A549 (cell line): ENCODE results near the gene TMEM145. TPM values are rescaled to one million over a fixed set of nuclear protein-coding genes. Genes with fewer than 3 reads are reported as not detected.

Source experiments
- ATAC-seq, 2 experiments: fragments of 200-7000 bp in 1 of 2; fragments of >200 bp in 1 of 2; cut with Nextera tagmentation in 1 of 2; cut with Tn5 transposase in 1 of 2; 3 replicates each; pipeline versions ENCODE4 v1.8.0 to v1.9.1; 2018 to 2020; ENCODE audit warnings: mild to moderate bottlenecking in 1 of 2, moderate library complexity in 1 of 2
- CTCF ChIA-PET: fragments of 300-600 bp; sonication (Branson Sonifier 250); formaldehyde crosslinking; extraction: SDS; loops from one replicate; lab custom pipeline; 2021; ENCODE audit warnings: antibody characterized with exemption, inconsistent platforms; lab: Yijun Ruan, JAX
- POLR2A ChIA-PET: fragments of 350-600 bp; formaldehyde crosslinking; extraction: SDS; loops from one replicate; lab custom pipeline; 2021; ENCODE audit warnings: antibody characterized with exemption, inconsistent platforms; lab: Yijun Ruan, JAX
- DNase-seq, 2 experiments: peaks; one replicate each; pipeline versions ENCODE4 v3.0.0 to v3.0.0-alpha.2; 2011 to 2016; ENCODE audit warnings: low read depth in 1 of 2, low spot score in 1 of 2
- FAIRE-seq: peaks from 2 replicates; lab custom pipeline; 2011; peaks lifted over from hg19 to GRCh38; lab: Jason Lieb, UNC
- H3K27ac ChIP-seq, 2 experiments: fragments of >200 bp; sonication (Bioruptor Twin); formaldehyde crosslinking; 3 replicates each; pipeline ENCODE4 v1.5.1; 2016 to 2017
- H3K4me1 ChIP-seq: fragments of >200 bp; sonication (Bioruptor Twin); formaldehyde crosslinking; 3 replicates; pipeline ENCODE4 v1.6.1; 2016
- H3K4me2 ChIP-seq: fragments of >200 bp; sonication (Bioruptor Twin); formaldehyde crosslinking; 3 replicates; pipeline ENCODE4 v1.6.1; 2016
- H3K4me3 ChIP-seq: fragments of >200 bp; sonication (Bioruptor Twin); formaldehyde crosslinking; 3 replicates; pipeline ENCODE4 v1.5.1; 2016
- H3K9me3 ChIP-seq: fragments of >200 bp; sonication (Bioruptor Twin); formaldehyde crosslinking; 3 replicates; pipeline ENCODE4 v1.6.1; 2016
- BHLHE40 ChIP-seq: IDR thresholded peaks from 2 replicates; pipeline ENCODE4 v1.6.1; 2012; ENCODE audit warnings: low read depth, low read length, inconsistent platforms
- CEBPB ChIP-seq, 2 experiments: fragments of >200 bp in 1 of 2; sonication (Bioruptor Twin) in 1 of 2; formaldehyde crosslinking in 1 of 2; IDR thresholded peaks; 2 replicates each; pipeline ENCODE4 v1.6.1; 2012 to 2016
- CHD4 ChIP-seq: fragments of 200-600 bp; sonication (generic); IDR thresholded peaks from 2 replicates; pipeline ENCODE4 v1.6.1; 2016; ENCODE audit warnings: antibody characterized with exemption, mild to moderate bottlenecking, borderline replicate concordance
- E2F6 ChIP-seq: IDR thresholded peaks from 2 replicates; pipeline ENCODE4 v1.6.1; 2012; ENCODE audit warnings: low read depth, borderline replicate concordance
- EHF ChIP-seq: fragments of 250-450 bp; sonication (Bioruptor Pico); IDR thresholded peaks from 2 replicates; pipeline ENCODE4 v1.5.0; 2020; ENCODE audit warnings: mild to moderate bottlenecking
- ELK1 ChIP-seq: fragments of 150-350 bp; IDR thresholded peaks from 2 replicates; pipeline ENCODE4 v1.6.1; 2014; ENCODE audit warnings: low read depth, mild to moderate bottlenecking, low read length
- EP300 ChIP-seq, 2 experiments: fragments of >200 bp; sonication (Bioruptor Twin); formaldehyde crosslinking; IDR thresholded peaks; 2 replicates in 1 of 2; 3 replicates in 1 of 2; pipeline ENCODE4 v1.6.1; 2016 to 2017
- ESRRA ChIP-seq: fragments of 150-350 bp; IDR thresholded peaks from 2 replicates; pipeline ENCODE4 v1.6.1; 2014; ENCODE audit warnings: mild to moderate bottlenecking, low read length, borderline replicate concordance
- GATA3 ChIP-seq: IDR thresholded peaks from 2 replicates; pipeline ENCODE4 v1.6.1; 2012; ENCODE audit warnings: borderline replicate concordance
- HOXA7 ChIP-seq: fragments of 250-450 bp; sonication (Bioruptor Pico); IDR thresholded peaks from 2 replicates; pipeline ENCODE4 v1.5.0; 2020; ENCODE audit warnings: mild to moderate bottlenecking, moderate library complexity
- HOXB13 ChIP-seq: fragments of 250-450 bp; sonication (Bioruptor Pico); IDR thresholded peaks from 2 replicates; pipeline ENCODE4 v1.5.0; 2020; ENCODE audit warnings: low read depth, mild to moderate bottlenecking, moderate library complexity
- HOXB5 ChIP-seq: fragments of 250-450 bp; sonication (Bioruptor Pico); IDR thresholded peaks from 2 replicates; pipeline ENCODE4 v1.5.0; 2020; ENCODE audit warnings: mild to moderate bottlenecking, moderate library complexity
- JUNB ChIP-seq: fragments of >200 bp; sonication (Bioruptor Twin); formaldehyde crosslinking; IDR thresholded peaks from 2 replicates; pipeline ENCODE4 v1.6.1; 2016
- KDM5A ChIP-seq: fragments of 200-600 bp; sonication (generic); IDR thresholded peaks from 2 replicates; pipeline ENCODE4 v1.6.1; 2016; ENCODE audit warnings: antibody characterized with exemption, mild to moderate bottlenecking
- NFE2L2 ChIP-seq: fragments of 150-350 bp; conservative IDR thresholded peaks from 2 replicates; pipeline ENCODE4 v1.6.1; 2014; ENCODE audit warnings: low read length
- NPAS2 ChIP-seq: fragments of 250-450 bp; sonication (Bioruptor Pico); IDR thresholded peaks from 2 replicates; pipeline ENCODE4 v1.8.0; 2022; ENCODE audit warnings: mild to moderate bottlenecking, moderate library complexity, borderline replicate concordance
- POLR2A ChIP-seq: IDR thresholded peaks from 2 replicates; pipeline ENCODE4 v1.6.1; 2012; ENCODE audit warnings: mild to moderate bottlenecking, low read length
- RAD21 ChIP-seq, 2 experiments: fragments of >200 bp in 1 of 2; sonication (Bioruptor Twin) in 1 of 2; formaldehyde crosslinking in 1 of 2; IDR thresholded peaks in 1 of 2; conservative IDR thresholded peaks in 1 of 2; 2 replicates in 1 of 2; 3 replicates in 1 of 2; pipeline ENCODE4 v1.6.1; 2012 to 2018; ENCODE audit warnings: inconsistent platforms in 1 of 2
- TP53 ChIP-seq: fragments of 250-450 bp; sonication (Bioruptor Pico); IDR thresholded peaks from 2 replicates; pipeline ENCODE4 v1.5.0; 2021; ENCODE audit warnings: mild to moderate bottlenecking, moderate library complexity
- USF2 ChIP-seq: fragments of 450-650 bp; IDR thresholded peaks from 2 replicates; pipeline ENCODE4 v1.6.1; 2014; ENCODE audit warnings: antibody characterized with exemption
- ZC3H11A ChIP-seq: fragments of 450-650 bp; IDR thresholded peaks from 2 replicates; pipeline ENCODE4 v1.6.1; 2014; ENCODE audit warnings: antibody characterized with exemption, mild to moderate bottlenecking
- WGBS: methylation state at CpG from one replicate; pipeline ENCODE4 v1.1.6; 2017; ENCODE audit errors: missing lambda C conversion rate; 5-methylcytosine and 5-hydroxymethylcytosine counted together
- polyA plus RNA-seq, 4 experiments: library from polyadenylated mRNA; depleted of rRNA in 3 of 4; stranded (reverse); fragments of >200 nt; fragmentation: RNase III in 1 of 4; extraction: RNeasy Plus Mini Kit Qiagen cat#74134 plus additional on column Dnase treatment in 1 of 4; gene quantifications; 2 replicates in 3 of 4; 3 replicates in 1 of 4; pipeline ENCODE4 v1.2.3, GENCODE V29; 2011 to 2017
- TF ChIP-seq, protein P1 (sequence below): fragments of >200 bp; sonication (Bioruptor Twin); formaldehyde crosslinking; IDR thresholded peaks from 3 replicates; pipeline ENCODE4 v1.5.1; 2016

The TMEM145 gene
- polyA plus RNA-seq, 2 of the 4 experiments (the other 2 are of a cell fraction) = 0.71 to 3.6 TPM

GRCh38 chr19:42306646-42307045 is 6.5 kb upstream of the TMEM145 start:
- DNase-seq = no peak
- 95% methylated on average over 22 of the region's 22 CpGs for WGBS
- no peak for ATAC-seq
- H3K4me2 ChIP-seq = no peak overlapping the region
- H3K27ac ChIP-seq = no peak overlapping the region
- no peak for TF ChIP-seq ESRRA
- TF ChIP-seq USF2 = no peak
- TF ChIP-seq HOXB5 = no peak
- no peak for TF ChIP-seq ELK1
- TF ChIP-seq HOXA7 (CRISPR knock-in tag) = no peak
- no peak for TF ChIP-seq GATA3
- TF ChIP-seq NFE2L2 = no peak
- no peak for TF ChIP-seq CEBPB (IDR thresholded peaks at IDR 0.05)
- no peak for TF ChIP-seq EP300 (IDR thresholded peaks at IDR 0.05)
- TF ChIP-seq, protein P1, sequence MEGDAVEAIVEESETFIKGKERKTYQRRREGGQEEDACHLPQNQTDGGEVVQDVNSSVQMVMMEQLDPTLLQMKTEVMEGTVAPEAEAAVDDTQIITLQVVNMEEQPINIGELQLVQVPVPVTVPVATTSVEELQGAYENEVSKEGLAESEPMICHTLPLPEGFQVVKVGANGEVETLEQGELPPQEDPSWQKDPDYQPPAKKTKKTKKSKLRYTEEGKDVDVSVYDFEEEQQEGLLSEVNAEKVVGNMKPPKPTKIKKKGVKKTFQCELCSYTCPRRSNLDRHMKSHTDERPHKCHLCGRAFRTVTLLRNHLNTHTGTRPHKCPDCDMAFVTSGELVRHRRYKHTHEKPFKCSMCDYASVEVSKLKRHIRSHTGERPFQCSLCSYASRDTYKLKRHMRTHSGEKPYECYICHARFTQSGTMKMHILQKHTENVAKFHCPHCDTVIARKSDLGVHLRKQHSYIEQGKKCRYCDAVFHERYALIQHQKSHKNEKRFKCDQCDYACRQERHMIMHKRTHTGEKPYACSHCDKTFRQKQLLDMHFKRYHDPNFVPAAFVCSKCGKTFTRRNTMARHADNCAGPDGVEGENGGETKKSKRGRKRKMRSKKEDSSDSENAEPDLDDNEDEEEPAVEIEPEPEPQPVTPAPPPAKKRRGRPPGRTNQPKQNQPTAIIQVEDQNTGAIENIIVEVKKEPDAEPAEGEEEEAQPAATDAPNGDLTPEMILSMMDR = no peak
- TF ChIP-seq ZC3H11A = no peak
- no peak for TF ChIP-seq TP53 (CRISPR knock-in tag)
- no peak for TF ChIP-seq CHD4
- TF ChIP-seq JUNB = no peak
- no peak for TF ChIP-seq POLR2A
- no peak for FAIRE-seq
- POLR2A ChIA-PET = interaction anchor here (1.6 kb wide), 1 partner anchor 63 kb away, joined by 4 read pairs; no protein-coding TSS in a partner anchor
- no peak overlapping the region for H3K4me3 ChIP-seq
- CTCF ChIA-PET = interaction anchor here (0.8 to 23.7 kb wide), 4 partner anchors 9 to 64 kb away, joined by 3 to 616 read pairs (median 121); partner anchors contain the start of genes GSK3A and TMEM145
- H3K9me3 ChIP-seq = no peaks in the 10 kb centered on the region
- peaks cover 13% of the 10 kb centered on the region for H3K4me1 ChIP-seq

- no peak for FAIRE-seq
- H3K4me3 ChIP-seq = no peak overlapping the region
- POLR2A ChIA-PET = interaction anchor here (1.6 kb wide), 1 partner anchor 14 kb away, joined by 3 read pairs; no protein-coding TSS in a partner anchor
- WGBS = 78% methylated on average over 14 of the region's 14 CpGs
- CTCF ChIA-PET = interaction anchor here (1.6 to 5.3 kb wide), 5 partner anchors 10 to 200 kb away, joined by 4 to 58 read pairs (median 5); no protein-coding TSS in a partner anchor
- ATAC-seq = no peak
- no peak for DNase-seq
- H3K9me3 ChIP-seq = no peaks in the 10 kb centered on the region
- TF ChIP-seq ZC3H11A (no peak), KDM5A (no peak), RAD21 (conservative IDR thresholded peaks at IDR 0.05 in 1 of 2, IDR thresholded peaks at IDR 0.05 in 1 of 2) (no peak), HOXB13 (CRISPR knock-in tag) (no peak), NPAS2 (CRISPR knock-in tag) (no peak), HOXA7 (CRISPR knock-in tag) (no peak), EHF (no peak), NFE2L2 (no peak), E2F6 (no peak), BHLHE40 (no peak), CHD4 (no peak)
- no peak overlapping the region for H3K4me2 ChIP-seq
- H3K4me1 ChIP-seq = peaks cover 5% of the 10 kb centered on the region; the same call in 1 of the 3 replicates
- H3K27ac ChIP-seq = no peak overlapping the region
Observed at GRCh38 chr19:42309686-42310085, 3.4 kb upstream of the TMEM145 start.
